GM12878 (cell line): ENCODE data around the gene NRSN2. TPM values are rescaled to one million over a fixed set of nuclear protein-coding genes. Genes with fewer than 3 reads are reported as not detected.

ENCODE experiments used
- ATAC-seq: fragments of 200-7000 bp; cut with Tn5 transposase; 3 replicates; pipeline ENCODE4 v1.9.1; 2020; ENCODE audit warnings: mild to moderate bottlenecking, moderate library complexity
- BruUV-seq: library from RNA; stranded (reverse); fragments of 400-500 nt; replicated peaks from 2 replicates; lab custom pipeline; 2021; lab: Mats Ljungman, UMichigan
- CTCF ChIA-PET: fragments of 300-600 bp; sonication (Branson Sonifier 250); formaldehyde crosslinking; extraction: SDS; loops from one replicate; lab custom pipeline; 2021; ENCODE audit warnings: inconsistent platforms; lab: Yijun Ruan, JAX
- POLR2A ChIA-PET: fragments of 350-600 bp; formaldehyde crosslinking; extraction: SDS; loops from one replicate; lab custom pipeline; 2021; ENCODE audit warnings: inconsistent platforms; lab: Charles Lee
- RAD21 ChIA-PET: fragments of 300-600 bp; sonication (Branson Sonifier 250); formaldehyde crosslinking; loops from one replicate; lab custom pipeline; 2023; ENCODE audit warnings: antibody characterized with exemption; ENCODE audit not compliant: unreplicated experiment; lab: Charles Lee
- SMC1A ChIA-PET: fragments of 300-600 bp; sonication (Branson Sonifier 250); formaldehyde crosslinking; loops from one replicate; lab custom pipeline; 2023; ENCODE audit not compliant: unreplicated experiment, uncharacterized antibody; lab: Charles Lee
- DNase-seq: peaks from one replicate; pipeline ENCODE4 v3.0.0-alpha.2; 2011; ENCODE audit warnings: low read depth, low spot score
- FAIRE-seq: peaks from 3 replicates; lab custom pipeline; 2011; peaks lifted over from hg19 to GRCh38; lab: Jason Lieb, UNC
- H2AFZ ChIP-seq: 2 replicates; pipeline ENCODE4 v1.6.0; 2011; ENCODE audit warnings: low read depth, low read length, control low read depth; ENCODE audit not compliant: control insufficient read depth
- H3K27ac ChIP-seq: 2 replicates; pipeline ENCODE4 v1.5.1; 2011; ENCODE audit warnings: control low read depth; ENCODE audit not compliant: control insufficient read depth, insufficient read depth
- H3K27me3 ChIP-seq, 2 experiments: replicated peaks in 1 of 2; 2 replicates each; pipeline versions ENCODE4 v1.6.0 to v1.6.1; 2011; ENCODE audit warnings: low read length in 1 of 2; ENCODE audit not compliant: control insufficient read depth in 2 of 2, insufficient read depth in 2 of 2
- H3K36me3 ChIP-seq, 2 experiments: 2 replicates each; pipeline ENCODE4 v1.5.1; 2011; ENCODE audit warnings: low read length in 1 of 2; ENCODE audit not compliant: control insufficient read depth in 2 of 2, insufficient read depth in 2 of 2
- H3K4me1 ChIP-seq: 2 replicates; pipeline ENCODE4 v1.6.1; 2011; ENCODE audit warnings: mild to moderate bottlenecking, low read length, moderate library complexity, mixed read lengths; ENCODE audit not compliant: control insufficient read depth, insufficient read depth
- H3K4me2 ChIP-seq: 2 replicates; pipeline ENCODE4 v1.6.0; 2011; ENCODE audit warnings: control low read depth; ENCODE audit not compliant: control insufficient read depth, insufficient read depth
- H3K4me3 ChIP-seq: fragments of 200-600 bp; sonication (generic); 2 replicates; pipeline ENCODE4 v1.5.1; 2016
- H3K79me2 ChIP-seq: 2 replicates; pipeline ENCODE4 v1.6.0; 2011; ENCODE audit warnings: low read length; ENCODE audit not compliant: control insufficient read depth, insufficient read depth
- H3K9ac ChIP-seq: 2 replicates; pipeline ENCODE4 v1.8.0; 2011; ENCODE audit warnings: low read length, control low read depth, mixed read lengths; ENCODE audit not compliant: control insufficient read depth, insufficient read depth
- H3K9me3 ChIP-seq: replicated peaks from 3 replicates; pipeline ENCODE4 v1.5.1; 2011; ENCODE audit warnings: mild to moderate bottlenecking, low read length; ENCODE audit not compliant: control insufficient read depth, insufficient read depth
- H4K20me1 ChIP-seq: 2 replicates; pipeline ENCODE4 v1.6.0; 2011; ENCODE audit not compliant: control insufficient read depth, insufficient read depth
- CEBPZ ChIP-seq: fragments of 150-350 bp; IDR thresholded peaks from 2 replicates; pipeline ENCODE4 v1.6.1; 2016; ENCODE audit warnings: low read depth, low read length
- EGR1 ChIP-seq, 2 experiments: IDR thresholded peaks; 1 replicate in 1 of 2; 2 replicates in 1 of 2; pipeline ENCODE4 v1.6.1; 2011 to 2012; ENCODE audit warnings: low read depth in 2 of 2, low read length in 2 of 2, borderline replicate concordance in 1 of 2, mild to moderate bottlenecking in 1 of 2, moderate library complexity in 1 of 2
- EP300 ChIP-seq, 2 experiments: fragments of 150-350 bp in 1 of 2; IDR thresholded peaks; 2 replicates each; pipeline ENCODE4 v1.6.1; 2011 to 2012; ENCODE audit warnings: low read depth in 2 of 2, low read length in 2 of 2, borderline replicate concordance in 1 of 2, improper control_type of control experiment in 1 of 2, inconsistent platforms in 1 of 2; ENCODE audit not compliant: control insufficient read depth in 1 of 2
- MYB ChIP-seq: fragments of 150-350 bp; IDR thresholded peaks from 2 replicates; pipeline ENCODE4 v1.6.1; 2014; ENCODE audit warnings: mild to moderate bottlenecking, low read depth, low read length, borderline replicate concordance
- POLR2AphosphoS5 ChIP-seq: IDR thresholded peaks from 2 replicates; pipeline ENCODE4 v1.6.1; 2011; ENCODE audit warnings: mild to moderate bottlenecking, low read length, inconsistent platforms
- REST ChIP-seq: IDR thresholded peaks from 2 replicates; pipeline ENCODE4 v1.6.1; 2012; ENCODE audit warnings: mild to moderate bottlenecking, low read depth, low read length
- SIX5 ChIP-seq: IDR thresholded peaks from 2 replicates; pipeline ENCODE4 v1.6.1; 2011; ENCODE audit warnings: mild to moderate bottlenecking, low read depth, low read length, moderate library complexity; ENCODE audit not compliant: severe bottlenecking
- STAT1 ChIP-seq: fragments of 450-650 bp; conservative IDR thresholded peaks from 2 replicates; pipeline ENCODE4 v1.6.1; 2014; ENCODE audit warnings: antibody characterized with exemption, mild to moderate bottlenecking
- SUZ12 ChIP-seq: fragments of 200-600 bp; sonication (generic); IDR thresholded peaks from one replicate; pipeline ENCODE4 v1.6.1; 2018; ENCODE audit warnings: antibody characterized with exemption, mild to moderate bottlenecking; ENCODE audit not compliant: unreplicated experiment
- TCF12 ChIP-seq: IDR thresholded peaks from 2 replicates; pipeline ENCODE4 v1.6.1; 2011; ENCODE audit warnings: low read depth, mild to moderate bottlenecking, low read length
- ZBED1 ChIP-seq: IDR thresholded peaks from 2 replicates; pipeline ENCODE4 v1.6.1; 2016; ENCODE audit warnings: borderline replicate concordance
- WGBS: methylation state at CpG from one replicate; pipeline ENCODE4 v1.1.6; 2016; ENCODE audit warnings: low lambda C conversion rate; ENCODE audit not compliant: insufficient replicate concordance, insufficient coverage; ENCODE audit errors: missing lambda C conversion rate; 5-methylcytosine and 5-hydroxymethylcytosine counted together
- in situ Hi-C: fragments of 300-500 bp; cut with MboI; formaldehyde crosslinking; loops from 9 replicates; pipeline ENCODE4 v1.14.3; 2018; ENCODE audit warnings: mixed read lengths
- intact Hi-C: fragments of 100-400 bp; cut with micrococcal nuclease; formaldehyde crosslinking; loops from one replicate; pipeline ENCODE4 v1.14.2; 2022; ENCODE audit not compliant: unreplicated experiment
- polyA plus RNA-seq, 11 experiments: library from polyadenylated mRNA; depleted of rRNA in 4 of 11; unstranded in 6 of 11; stranded (reverse) in 5 of 11; fragments of >200 nt; fragmentation: Nextera tagmentation in 4 of 11; fragmentation: Illumina TruSeq in 1 of 11; extraction: Ambion mirVana in 4 of 11; extraction: Trizol in 1 of 11; gene quantifications; 1 replicate in 1 of 11; 2 replicates in 10 of 11; pipeline versions ENCODE4 v1.2.1 to v1.2.3, GENCODE V29; 2011 to 2016; ENCODE audit warnings: inconsistent platforms in 2 of 11, missing spikeins in 2 of 11, low read depth in 1 of 11
- total RNA-seq, 4 experiments: library from RNA; depleted of rRNA in 3 of 4; stranded (reverse); fragments of >200 nt in 3 of 4; fragmentation: Illumina TruSeq in 1 of 4; extraction: Trizol in 1 of 4; gene quantifications; 2 replicates each; pipeline versions ENCODE4 v1.2.1 to v1.2.3, GENCODE V29; 2013 to 2021
- TF ChIP-seq, protein P1 (sequence below): IDR thresholded peaks from 2 replicates; pipeline ENCODE4 v1.6.1; 2011; ENCODE audit warnings: borderline replicate concordance, low read depth, mild to moderate bottlenecking, moderate library complexity, mixed read lengths, low read length; ENCODE audit not compliant: insufficient read depth; ENCODE audit errors: extremely low read length

Gene NRSN2
- total and polyA plus RNA-seq, 10 of the 15 experiments (the other 5 are each of a cell fraction or from before 2014, with no cell fraction given) = 6.2 to 32.4 (median 13.0) TPM

DNA sequence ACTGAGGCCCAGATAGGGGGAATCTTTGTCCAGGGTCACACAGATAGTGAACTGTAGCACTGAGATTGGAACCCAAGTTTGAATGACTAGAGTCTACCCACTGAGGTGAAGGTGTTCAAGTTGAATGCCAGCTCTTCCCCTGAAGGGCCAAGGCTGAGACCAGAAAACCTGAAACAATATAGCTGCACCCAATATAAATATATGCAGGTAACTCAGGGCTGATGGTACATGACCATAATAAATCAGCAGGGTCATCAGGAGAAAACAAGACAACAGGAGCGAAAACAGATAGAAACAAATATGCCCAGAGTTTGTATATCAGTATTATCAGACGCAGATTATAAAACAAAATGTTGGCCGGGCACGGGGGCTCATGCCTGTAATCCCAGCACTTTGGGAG is 57.2 kb downstream of the NRSN2 start:
- ChIA-PET RAD21 (no interaction called here), SMC1A (interaction anchor here (0.6 kb wide), 1 partner anchor 1389 kb away, joined by 3 read pairs; no protein-coding TSS in a partner anchor), POLR2A (no interaction called here), CTCF (interaction anchor here (0.6 kb wide), 1 partner anchor 104 kb away, joined by 3 read pairs; no protein-coding TSS in a partner anchor)
- no peak for FAIRE-seq
- Histone ChIP-seq H3K4me3 (no peak overlapping the region), H3K27ac (no peak overlapping the region), H3K4me1 (peaks cover 3% of the 10 kb centered on the region; the same call in 1 of the 2 replicates), H3K4me2 (no peak overlapping the region), H3K36me3 (no peaks in the 10 kb centered on the region), H3K9ac (no peak overlapping the region), H4K20me1 (no peaks in the 10 kb centered on the region), H3K79me2 (peaks cover 11% of the 10 kb centered on the region), H3K27me3 (no peaks in the 10 kb centered on the region; a peak in 1 of 4 replicates), H3K9me3 (no peaks in the 10 kb centered on the region; the same call in 1 of the 3 replicates), H2AFZ (no peak overlapping the region)
- DNase-seq = no peak
- BruUV-seq = no TSS peak
- 98% methylated on average over 4 of the region's 4 CpGs for WGBS
- intact Hi-C loops = no loop called here
- ATAC-seq = no peak
- in situ Hi-C loops = no loop called here
- TF ChIP-seq EP300 (IDR thresholded peaks at IDR 0.05; ENCODE audit: borderline replicate concordance in 1 of 2, control insufficient read depth in 1 of 2, low read depth in 2 of 2, low read length in 2 of 2) = no peak
- no peak for TF ChIP-seq POLR2AphosphoS5
- TF ChIP-seq, protein P1, sequence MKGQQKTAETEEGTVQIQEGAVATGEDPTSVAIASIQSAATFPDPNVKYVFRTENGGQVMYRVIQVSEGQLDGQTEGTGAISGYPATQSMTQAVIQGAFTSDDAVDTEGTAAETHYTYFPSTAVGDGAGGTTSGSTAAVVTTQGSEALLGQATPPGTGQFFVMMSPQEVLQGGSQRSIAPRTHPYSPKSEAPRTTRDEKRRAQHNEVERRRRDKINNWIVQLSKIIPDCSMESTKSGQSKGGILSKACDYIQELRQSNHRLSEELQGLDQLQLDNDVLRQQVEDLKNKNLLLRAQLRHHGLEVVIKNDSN = no peak
- no peak for TF ChIP-seq CEBPZ
- TF ChIP-seq SIX5 = no peak
- TF ChIP-seq MYB = no peak
- TF ChIP-seq TCF12 = no peak
- no peak for TF ChIP-seq ZBED1
- TF ChIP-seq EGR1 (IDR thresholded peaks at IDR 0.05; ENCODE audit: borderline replicate concordance in 1 of 2, low read depth in 2 of 2, low read length in 2 of 2) = no peak
- no peak for TF ChIP-seq SUZ12
- TF ChIP-seq STAT1 = no peak
- TF ChIP-seq REST = no peak
